A549 (cell line): ENCODE results near the gene PSMA7.

Source experiments
- EP300 ChIP-seq, 2 experiments: fragments of >200 bp; sonication (Bioruptor Twin); formaldehyde crosslinking; IDR thresholded peaks; 2 replicates in 1 of 2; 3 replicates in 1 of 2; pipeline ENCODE4 v1.6.1; 2016 to 2017
- MAFK ChIP-seq: fragments of 450-650 bp; IDR thresholded peaks from 2 replicates; pipeline ENCODE4 v1.6.1; 2014; ENCODE audit not compliant: partially characterized antibody
- POLR2AphosphoS2 ChIP-seq: conservative IDR thresholded peaks from 2 replicates; pipeline ENCODE4 v1.6.1; 2012; ENCODE audit warnings: low read length, improper control_type of control experiment, inconsistent platforms
- SMC3 ChIP-seq: fragments of >200 bp; sonication (Bioruptor Twin); formaldehyde crosslinking; IDR thresholded peaks from 3 replicates; pipeline ENCODE4 v1.6.1; 2018; ENCODE audit warnings: inconsistent platforms
- ZFP36 ChIP-seq: fragments of 450-650 bp; IDR thresholded peaks from 2 replicates; pipeline ENCODE4 v1.6.1; 2014; ENCODE audit warnings: borderline replicate concordance; ENCODE audit not compliant: partially characterized antibody
- TF ChIP-seq, protein P1 (sequence below): IDR thresholded peaks from 2 replicates; pipeline ENCODE4 v1.6.1; 2012
- TF ChIP-seq, protein P2 (sequence below): fragments of >200 bp; sonication (Bioruptor Twin); formaldehyde crosslinking; IDR thresholded peaks from 3 replicates; pipeline ENCODE4 v1.5.1; 2016
- TF ChIP-seq, protein P3 (sequence below): fragments of 450-650 bp; IDR thresholded peaks from 2 replicates; pipeline ENCODE4 v1.6.1; 2014; ENCODE audit warnings: antibody characterized with exemption

DNA sequence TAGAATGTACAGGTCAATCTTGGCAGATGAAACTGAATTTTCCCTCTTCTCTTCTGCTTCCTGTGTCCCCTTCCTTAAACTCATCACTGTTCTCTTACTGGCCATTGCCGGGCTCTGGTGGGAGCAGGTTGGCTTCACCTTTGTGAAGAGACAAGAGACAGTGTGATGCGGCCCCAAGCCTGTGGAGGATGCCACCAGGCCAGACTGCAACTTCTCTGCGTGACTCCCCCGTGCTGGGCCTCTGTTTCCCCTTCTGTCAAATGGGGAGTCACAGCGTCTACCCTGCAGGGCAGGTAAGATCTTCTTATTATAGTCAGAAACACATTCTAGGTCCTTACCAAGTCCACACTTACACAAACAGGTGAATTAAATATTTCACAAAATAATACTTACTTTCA, 22.8 kb downstream of the PSMA7 start:
- TF ChIP-seq, protein P1, sequence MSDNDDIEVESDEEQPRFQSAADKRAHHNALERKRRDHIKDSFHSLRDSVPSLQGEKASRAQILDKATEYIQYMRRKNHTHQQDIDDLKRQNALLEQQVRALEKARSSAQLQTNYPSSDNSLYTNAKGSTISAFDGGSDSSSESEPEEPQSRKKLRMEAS: no peak
- TF ChIP-seq, protein P2, sequence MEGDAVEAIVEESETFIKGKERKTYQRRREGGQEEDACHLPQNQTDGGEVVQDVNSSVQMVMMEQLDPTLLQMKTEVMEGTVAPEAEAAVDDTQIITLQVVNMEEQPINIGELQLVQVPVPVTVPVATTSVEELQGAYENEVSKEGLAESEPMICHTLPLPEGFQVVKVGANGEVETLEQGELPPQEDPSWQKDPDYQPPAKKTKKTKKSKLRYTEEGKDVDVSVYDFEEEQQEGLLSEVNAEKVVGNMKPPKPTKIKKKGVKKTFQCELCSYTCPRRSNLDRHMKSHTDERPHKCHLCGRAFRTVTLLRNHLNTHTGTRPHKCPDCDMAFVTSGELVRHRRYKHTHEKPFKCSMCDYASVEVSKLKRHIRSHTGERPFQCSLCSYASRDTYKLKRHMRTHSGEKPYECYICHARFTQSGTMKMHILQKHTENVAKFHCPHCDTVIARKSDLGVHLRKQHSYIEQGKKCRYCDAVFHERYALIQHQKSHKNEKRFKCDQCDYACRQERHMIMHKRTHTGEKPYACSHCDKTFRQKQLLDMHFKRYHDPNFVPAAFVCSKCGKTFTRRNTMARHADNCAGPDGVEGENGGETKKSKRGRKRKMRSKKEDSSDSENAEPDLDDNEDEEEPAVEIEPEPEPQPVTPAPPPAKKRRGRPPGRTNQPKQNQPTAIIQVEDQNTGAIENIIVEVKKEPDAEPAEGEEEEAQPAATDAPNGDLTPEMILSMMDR: no peak
- TF ChIP-seq MAFK (no peak), SMC3 (no peak), EP300 (IDR thresholded peaks at IDR 0.05) (no peak), ZFP36 (no peak), POLR2AphosphoS2 (no peak)
- TF ChIP-seq, protein P3, sequence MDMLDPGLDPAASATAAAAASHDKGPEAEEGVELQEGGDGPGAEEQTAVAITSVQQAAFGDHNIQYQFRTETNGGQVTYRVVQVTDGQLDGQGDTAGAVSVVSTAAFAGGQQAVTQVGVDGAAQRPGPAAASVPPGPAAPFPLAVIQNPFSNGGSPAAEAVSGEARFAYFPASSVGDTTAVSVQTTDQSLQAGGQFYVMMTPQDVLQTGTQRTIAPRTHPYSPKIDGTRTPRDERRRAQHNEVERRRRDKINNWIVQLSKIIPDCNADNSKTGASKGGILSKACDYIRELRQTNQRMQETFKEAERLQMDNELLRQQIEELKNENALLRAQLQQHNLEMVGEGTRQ: no peak
